ENCODE results near the gene IRF8. TPM values are rescaled to one million over a fixed set of nuclear protein-coding genes. Genes with fewer than 3 reads are reported as not detected.

IRF8 gene
- total and polyA plus RNA-seq, 2 donors from 2014 or later: 2.9 to 33.3 TPM

GRCh38 chr16:85928401-85928820 is 29.4 kb downstream of the IRF8 start:
- Histone ChIP-seq H3K9me3 (ENCODE audit: control insufficient read depth in 2 of 3, insufficient read depth in 1 of 3, low read length in 3 of 3) (no peaks in the 10 kb centered on the region), H3K4me3 (ENCODE audit: low read length in 3 of 3) (no peak overlapping the region), H3K27me3 (ENCODE audit: control insufficient read depth, insufficient read depth, low read length) (peaks cover 2% of the 10 kb centered on the region), H3K27ac (ENCODE audit: low read depth in 2 of 2, low read length in 2 of 2) (no peak overlapping the region), H3K9ac (ENCODE audit: low read length in 3 of 3) (no peak overlapping the region), H3K4me1 (ENCODE audit: control insufficient read depth in 2 of 3, insufficient read depth in 2 of 3, low read depth in 1 of 3, low read length in 3 of 3) (no peaks in the 10 kb centered on the region), H3K36me3 (ENCODE audit: control insufficient read depth in 2 of 3, insufficient read depth in 3 of 3, low read length in 3 of 3) (no peaks in the 10 kb centered on the region)
- TF ChIP-seq CTCF (IDR thresholded peaks at IDR 0.05; ENCODE audit: borderline replicate concordance, extremely low read depth, insufficient read depth): no peak
- FAIRE-seq: no peak
- DNase-seq: peak in 2 of 5 donors; percentile 46 to 62
- intact Hi-C loops (cut with DNase I): no loop called here

- no peak for FAIRE-seq
- no peaks in the 10 kb centered on the region for H3K36me3 ChIP-seq (ENCODE audit: control insufficient read depth in 2 of 3, insufficient read depth in 3 of 3, low read length in 3 of 3)
- H3K4me3 ChIP-seq (ENCODE audit: low read length in 3 of 3): no peak overlapping the region
- DNase-seq: no peak
- intact Hi-C loops (cut with DNase I): no loop called here
- no peaks in the 10 kb centered on the region for H3K9me3 ChIP-seq (ENCODE audit: control insufficient read depth in 2 of 3, insufficient read depth in 1 of 3, low read length in 3 of 3)
- no peaks in the 10 kb centered on the region for H3K4me1 ChIP-seq (ENCODE audit: control insufficient read depth in 2 of 3, insufficient read depth in 2 of 3, low read depth in 1 of 3, low read length in 3 of 3)
- no peak overlapping the region for H3K9ac ChIP-seq (ENCODE audit: low read length in 3 of 3)
- no peak for TF ChIP-seq CTCF (IDR thresholded peaks at IDR 0.05; ENCODE audit: borderline replicate concordance, extremely low read depth, insufficient read depth)
- H3K27me3 ChIP-seq (ENCODE audit: control insufficient read depth, insufficient read depth, low read length): peaks cover 2% of the 10 kb centered on the region
- H3K27ac ChIP-seq (ENCODE audit: low read depth in 2 of 2, low read length in 2 of 2): no peak overlapping the region
These were observed 30.3 kb downstream of the IRF8 start for GRCh38 chr16:85929259-85929721.

GRCh38 chr16:85930301-85930700 is 31.3 kb downstream of the IRF8 start:
- H3K27ac ChIP-seq (ENCODE audit: low read depth in 2 of 2, low read length in 2 of 2): no peak overlapping the region
- peak in 1 of 5 donors; percentile 64 for DNase-seq
- H3K9me3 ChIP-seq (ENCODE audit: control insufficient read depth in 2 of 3, insufficient read depth in 1 of 3, low read length in 3 of 3): no peaks in the 10 kb centered on the region
- H3K4me3 ChIP-seq (ENCODE audit: low read length in 3 of 3): no peak overlapping the region
- TF ChIP-seq CTCF (IDR thresholded peaks at IDR 0.05; ENCODE audit: borderline replicate concordance, extremely low read depth, insufficient read depth): no peak
- H3K27me3 ChIP-seq (ENCODE audit: control insufficient read depth, insufficient read depth, low read length): peaks cover 3% of the 10 kb centered on the region
- H3K9ac ChIP-seq (ENCODE audit: low read length in 3 of 3): no peak overlapping the region
- no peak for FAIRE-seq
- intact Hi-C loops (cut with DNase I): no loop called here
- H3K36me3 ChIP-seq (ENCODE audit: control insufficient read depth in 2 of 3, insufficient read depth in 3 of 3, low read length in 3 of 3): no peaks in the 10 kb centered on the region
- no peaks in the 10 kb centered on the region for H3K4me1 ChIP-seq (ENCODE audit: control insufficient read depth in 2 of 3, insufficient read depth in 2 of 3, low read depth in 1 of 3, low read length in 3 of 3)

Measured in kidney (tissue), 14 donors.